ENCODE data around the gene SEC23IP. TPM values are rescaled to one million over a fixed set of nuclear protein-coding genes. Genes with fewer than 3 reads are reported as not detected.
"Not testable (repeated sequence)": the region's sequence is repeated elsewhere in the genome, so short reads cannot be mapped to it uniquely, and the experiment has no call there.

The SEC23IP gene
- total RNA-seq, 1 donor from 2014 or later: 64.6 TPM

- Mint-ChIP-seq H3K4me1 (ENCODE audit: unreplicated experiment) (peaks cover 41% of the 10 kb centered on the region), H3K27ac (ENCODE audit: unreplicated experiment) (peak overlapping the region; percentile 48), H3K4me3 (ENCODE audit: unreplicated experiment) (no peak overlapping the region), H3K36me3 (ENCODE audit: unreplicated experiment) (peaks cover 11% of the 10 kb centered on the region), H3K9me3 (ENCODE audit: unreplicated experiment) (no peaks in the 10 kb centered on the region), H3K27me3 (ENCODE audit: unreplicated experiment) (no peaks in the 10 kb centered on the region)
- no peak for DNase-seq (ENCODE audit: extremely low spot score, unreplicated experiment)
- TF ChIP-seq CTCF (IDR thresholded peaks at IDR 0.05): no peak
These were observed 4.6 kb downstream of the SEC23IP start for GRCh38 chr10:119896937-119897770.

GRCh38 chr10:119898577-119898976, 6.0 kb downstream of the SEC23IP start:
- no peaks in the 10 kb centered on the region for H3K9me3 Mint-ChIP-seq (ENCODE audit: unreplicated experiment)
- TF ChIP-seq CTCF (IDR thresholded peaks at IDR 0.05): no peak
- peaks cover 37% of the 10 kb centered on the region for H3K4me1 Mint-ChIP-seq (ENCODE audit: unreplicated experiment)
- H3K27me3 Mint-ChIP-seq (ENCODE audit: unreplicated experiment): no peaks in the 10 kb centered on the region
- no peak for DNase-seq (ENCODE audit: extremely low spot score, unreplicated experiment)
- no peak overlapping the region for H3K27ac Mint-ChIP-seq (ENCODE audit: unreplicated experiment)
- peaks cover 22% of the 10 kb centered on the region for H3K36me3 Mint-ChIP-seq (ENCODE audit: unreplicated experiment)
- H3K4me3 Mint-ChIP-seq (ENCODE audit: unreplicated experiment): no peak overlapping the region

- H3K4me3 Mint-ChIP-seq (ENCODE audit: unreplicated experiment): no peak overlapping the region
- H3K27me3 Mint-ChIP-seq (ENCODE audit: unreplicated experiment): no peaks in the 10 kb centered on the region
- TF ChIP-seq CTCF (IDR thresholded peaks at IDR 0.05): no peak
- no peak for DNase-seq (ENCODE audit: extremely low spot score, unreplicated experiment)
- peaks cover 36% of the 10 kb centered on the region for H3K36me3 Mint-ChIP-seq (ENCODE audit: unreplicated experiment)
- no peaks in the 10 kb centered on the region for H3K4me1 Mint-ChIP-seq (ENCODE audit: unreplicated experiment)
- no peaks in the 10 kb centered on the region for H3K9me3 Mint-ChIP-seq (ENCODE audit: unreplicated experiment)
- H3K27ac Mint-ChIP-seq (ENCODE audit: unreplicated experiment): no peak overlapping the region
These were observed 11.6 kb downstream of the SEC23IP start for GRCh38 chr10:119903946-119904666.

- H3K27me3 Mint-ChIP-seq (ENCODE audit: unreplicated experiment); H3K27ac Mint-ChIP-seq (ENCODE audit: unreplicated experiment); H3K4me3 Mint-ChIP-seq (ENCODE audit: unreplicated experiment); H3K9me3 Mint-ChIP-seq (ENCODE audit: unreplicated experiment); DNase-seq (ENCODE audit: extremely low spot score, unreplicated experiment); H3K4me1 Mint-ChIP-seq (ENCODE audit: unreplicated experiment): not testable (repeated sequence)
- H3K36me3 Mint-ChIP-seq (ENCODE audit: unreplicated experiment): peaks cover 43% of the 10 kb centered on the region
These were observed 15.2 kb downstream of the SEC23IP start for GRCh38 chr10:119907695-119908094.

GRCh38 chr10:119908166-119908565, 15.6 kb downstream of the SEC23IP start:
- Mint-ChIP-seq H3K4me3 (ENCODE audit: unreplicated experiment) (no peak overlapping the region), H3K9me3 (ENCODE audit: unreplicated experiment) (no peaks in the 10 kb centered on the region), H3K27ac (ENCODE audit: unreplicated experiment) (no peak overlapping the region), H3K36me3 (ENCODE audit: unreplicated experiment) (peaks cover 43% of the 10 kb centered on the region), H3K27me3 (ENCODE audit: unreplicated experiment) (no peaks in the 10 kb centered on the region), H3K4me1 (ENCODE audit: unreplicated experiment) (no peaks in the 10 kb centered on the region)
- no peak for TF ChIP-seq CTCF (IDR thresholded peaks at IDR 0.05)
- DNase-seq (ENCODE audit: extremely low spot score, unreplicated experiment): no peak
